22Rv1 (cell line): Measurements from ENCODE around the gene TTLL5.

Experiments
- H3K27ac ChIP-seq: fragments of 450-650 bp; 2 replicates; pipeline ENCODE4 v1.5.1; 2017
- CTCF ChIP-seq: fragments of 450-650 bp; IDR thresholded peaks from 2 replicates; pipeline ENCODE4 v1.5.1; 2017; ENCODE audit warnings: mild to moderate bottlenecking
- ZFX ChIP-seq: fragments of 450-650 bp; IDR thresholded peaks from 2 replicates; pipeline ENCODE4 v1.6.1; 2017; ENCODE audit warnings: antibody characterized with exemption, borderline replicate concordance

TTLL5 gene

GRCh38 chr14:75832621-75833297 is 171.7 kb downstream of the TTLL5 start:
- peak overlapping the region; percentile 98 for H3K27ac ChIP-seq
- TF ChIP-seq CTCF (no peak), ZFX (no peak)

DNA sequence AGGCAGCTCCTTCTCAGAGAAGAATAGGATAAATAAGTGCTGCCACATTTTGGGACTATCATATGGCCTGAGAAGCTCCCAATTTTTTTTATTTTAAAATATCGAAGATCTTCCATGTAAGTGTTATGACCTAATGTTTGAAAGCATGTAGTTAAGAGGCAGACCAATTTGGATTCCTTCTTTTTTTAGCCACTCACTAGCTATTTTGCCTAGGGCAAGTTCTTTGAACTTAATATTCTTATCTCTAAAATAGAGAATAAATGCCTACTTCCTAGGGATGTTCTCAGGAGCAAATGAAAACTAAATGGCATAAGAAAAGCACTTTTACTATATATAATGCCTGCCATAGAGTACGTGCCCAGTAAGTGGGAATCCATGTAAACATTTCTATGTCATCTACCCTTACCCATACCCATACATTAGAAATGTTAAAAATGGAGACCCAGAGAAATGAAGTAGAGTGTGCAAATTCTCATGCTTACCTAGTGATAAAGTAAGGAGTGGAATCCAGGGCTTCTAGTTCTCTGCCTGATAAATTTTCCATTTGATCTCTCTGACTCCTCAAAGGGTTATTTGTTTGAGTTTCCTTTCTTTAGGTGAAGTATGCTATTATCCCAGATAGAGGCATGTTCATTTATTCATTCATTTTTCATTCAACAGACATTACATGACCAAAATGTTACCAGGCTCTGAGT is 172.4 kb downstream of the TTLL5 start:
- H3K27ac ChIP-seq: peak overlapping the region; percentile 98
- TF ChIP-seq CTCF (no peak), ZFX (no peak)

DNA sequence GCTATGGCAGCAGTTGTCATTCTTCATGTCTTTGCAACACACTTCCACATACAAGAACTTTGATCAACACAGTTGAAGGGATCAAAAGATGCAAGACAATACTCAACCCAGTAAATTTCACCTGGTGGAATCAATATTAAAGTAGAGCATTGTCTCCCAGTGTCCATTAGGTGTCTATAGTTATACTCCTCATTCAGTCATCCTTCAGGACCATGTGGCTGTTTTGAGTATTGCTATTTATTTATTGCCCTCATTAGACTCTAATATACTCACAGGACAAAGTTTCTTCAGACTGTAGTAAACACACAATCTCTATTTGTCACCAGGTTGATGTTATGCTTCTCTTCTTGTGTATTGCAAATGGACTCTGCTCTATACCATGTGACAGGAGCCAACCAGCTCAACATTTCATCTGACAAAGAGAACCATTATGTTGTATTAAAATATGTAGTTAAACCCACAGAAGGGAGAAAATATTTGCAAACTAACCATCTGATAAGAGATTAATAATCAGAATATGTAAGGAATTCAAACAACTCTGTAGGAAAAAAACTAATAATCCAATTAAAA is 174.2 kb downstream of the TTLL5 start:
- no peak overlapping the region for H3K27ac ChIP-seq
- TF ChIP-seq ZFX: no peak

GRCh38 chr14:75835737-75836136 is 174.7 kb downstream of the TTLL5 start:
- H3K27ac ChIP-seq: no peak overlapping the region
- TF ChIP-seq ZFX (no peak), CTCF (no peak)

DNA sequence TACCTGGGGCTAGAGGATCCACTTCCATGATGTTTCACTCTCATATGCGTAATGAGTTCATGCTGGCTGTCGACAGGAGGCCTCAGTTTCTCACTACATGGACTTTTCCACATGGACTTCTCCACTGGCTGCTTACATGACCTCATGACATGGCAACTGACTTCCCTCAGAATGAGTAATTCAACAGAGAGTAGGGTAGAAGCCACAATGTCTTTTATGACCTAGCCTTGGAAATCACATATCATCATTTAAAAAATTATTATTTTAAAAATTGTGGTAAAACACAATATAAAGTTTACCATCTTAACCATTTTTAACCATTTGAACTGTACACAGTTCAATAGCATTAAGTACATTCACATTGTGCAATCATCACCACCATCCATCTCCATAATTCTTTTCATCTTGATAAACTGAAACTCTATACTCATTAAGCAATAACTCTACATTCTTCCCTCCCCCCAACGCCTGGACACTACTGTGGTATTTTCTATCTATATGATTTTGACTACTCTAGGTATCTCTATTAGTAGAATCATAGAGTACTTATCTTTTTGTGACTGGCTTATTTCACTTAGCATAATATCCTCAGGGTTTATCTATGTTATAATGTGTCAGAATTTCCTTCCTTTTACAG is 176.2 kb downstream of the TTLL5 start:
- TF ChIP-seq ZFX: no peak
- no peak overlapping the region for H3K27ac ChIP-seq

- TF ChIP-seq ZFX (no peak), CTCF (no peak)
- H3K27ac ChIP-seq: no peak overlapping the region
Measured at GRCh38 chr14:75840911-75841310, 179.9 kb downstream of the TTLL5 start.

- no peak overlapping the region for H3K27ac ChIP-seq
- TF ChIP-seq ZFX: no peak
- no peak for TF ChIP-seq CTCF
Measured at GRCh38 chr14:75842551-75842950, 181.5 kb downstream of the TTLL5 start.

- H3K27ac ChIP-seq: no peak overlapping the region
- TF ChIP-seq CTCF: no peak
- no peak for TF ChIP-seq ZFX
Measured at GRCh38 chr14:75844486-75844885, 183.4 kb downstream of the TTLL5 start.
